GM12872 (cell line): ENCODE results near the gene FYB2.

Source experiments
- TF ChIP-seq, protein P1 (sequence below): IDR thresholded peaks from 3 replicates; pipeline ENCODE4 v1.5.1; 2011; ENCODE audit warnings: low read depth, mild to moderate bottlenecking, low read length, moderate library complexity; ENCODE audit not compliant: insufficient read depth

Gene FYB2

DNA sequence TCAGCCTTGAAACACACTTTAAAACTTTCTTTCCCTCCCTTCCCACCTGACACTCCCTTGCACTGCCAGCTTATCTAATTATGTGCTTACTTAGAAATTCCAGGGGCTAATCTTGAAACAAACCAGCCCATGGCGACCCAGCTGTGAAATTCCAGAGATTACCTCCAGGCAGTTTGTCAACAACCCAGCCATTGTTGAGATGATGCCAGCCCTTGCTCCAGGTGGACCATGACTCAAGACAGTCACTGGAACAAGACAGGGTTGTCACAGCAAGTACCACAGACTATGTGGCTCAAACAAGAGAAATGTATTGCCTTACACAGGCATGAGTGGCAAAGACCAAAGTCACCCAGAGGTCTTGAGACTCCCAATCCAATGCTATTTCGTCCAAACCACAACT, 7.9 kb downstream of the FYB2 start:
- TF ChIP-seq, protein P1, sequence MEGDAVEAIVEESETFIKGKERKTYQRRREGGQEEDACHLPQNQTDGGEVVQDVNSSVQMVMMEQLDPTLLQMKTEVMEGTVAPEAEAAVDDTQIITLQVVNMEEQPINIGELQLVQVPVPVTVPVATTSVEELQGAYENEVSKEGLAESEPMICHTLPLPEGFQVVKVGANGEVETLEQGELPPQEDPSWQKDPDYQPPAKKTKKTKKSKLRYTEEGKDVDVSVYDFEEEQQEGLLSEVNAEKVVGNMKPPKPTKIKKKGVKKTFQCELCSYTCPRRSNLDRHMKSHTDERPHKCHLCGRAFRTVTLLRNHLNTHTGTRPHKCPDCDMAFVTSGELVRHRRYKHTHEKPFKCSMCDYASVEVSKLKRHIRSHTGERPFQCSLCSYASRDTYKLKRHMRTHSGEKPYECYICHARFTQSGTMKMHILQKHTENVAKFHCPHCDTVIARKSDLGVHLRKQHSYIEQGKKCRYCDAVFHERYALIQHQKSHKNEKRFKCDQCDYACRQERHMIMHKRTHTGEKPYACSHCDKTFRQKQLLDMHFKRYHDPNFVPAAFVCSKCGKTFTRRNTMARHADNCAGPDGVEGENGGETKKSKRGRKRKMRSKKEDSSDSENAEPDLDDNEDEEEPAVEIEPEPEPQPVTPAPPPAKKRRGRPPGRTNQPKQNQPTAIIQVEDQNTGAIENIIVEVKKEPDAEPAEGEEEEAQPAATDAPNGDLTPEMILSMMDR = no peak

DNA sequence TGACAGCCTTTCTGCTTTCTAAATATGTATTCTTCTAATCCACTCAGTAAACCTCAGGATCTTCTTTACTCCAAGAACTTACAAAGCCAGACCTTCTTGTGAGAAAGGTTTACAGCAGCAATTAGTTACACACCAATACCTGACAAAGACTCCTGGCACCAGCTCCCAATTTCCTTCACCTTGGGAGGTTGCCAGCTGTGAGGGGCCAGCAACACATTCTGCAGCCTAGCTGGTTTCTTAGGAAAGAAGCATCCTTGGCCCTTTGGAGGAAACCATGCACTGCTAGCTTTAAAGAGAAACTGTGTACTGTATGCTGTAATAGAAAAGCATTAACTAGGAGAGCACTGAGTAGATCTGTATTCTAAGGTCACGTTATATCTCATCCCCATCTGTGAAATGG, 10.8 kb downstream of the FYB2 start:
- TF ChIP-seq, protein P1 = no peak

DNA sequence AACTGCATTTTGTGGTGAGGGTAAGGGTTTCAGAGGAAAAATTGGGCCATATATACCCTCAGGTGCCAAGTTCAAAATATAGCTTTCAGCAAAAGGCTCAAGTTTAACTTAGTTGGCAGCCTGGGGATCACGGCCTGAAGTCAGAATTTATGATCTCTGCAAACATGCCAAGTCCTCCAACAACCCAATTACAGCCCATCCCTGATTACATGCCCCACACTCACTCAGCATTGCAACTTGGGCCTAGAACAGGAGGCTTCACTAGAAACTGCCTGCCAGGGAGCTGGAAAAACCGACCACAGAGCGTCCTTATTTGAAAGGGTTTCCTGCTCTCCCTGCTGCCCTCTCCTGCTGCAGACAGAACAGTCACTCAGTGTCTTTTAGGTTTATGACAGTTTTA, 12.4 kb downstream of the FYB2 start:
- TF ChIP-seq, protein P1 = no peak

DNA sequence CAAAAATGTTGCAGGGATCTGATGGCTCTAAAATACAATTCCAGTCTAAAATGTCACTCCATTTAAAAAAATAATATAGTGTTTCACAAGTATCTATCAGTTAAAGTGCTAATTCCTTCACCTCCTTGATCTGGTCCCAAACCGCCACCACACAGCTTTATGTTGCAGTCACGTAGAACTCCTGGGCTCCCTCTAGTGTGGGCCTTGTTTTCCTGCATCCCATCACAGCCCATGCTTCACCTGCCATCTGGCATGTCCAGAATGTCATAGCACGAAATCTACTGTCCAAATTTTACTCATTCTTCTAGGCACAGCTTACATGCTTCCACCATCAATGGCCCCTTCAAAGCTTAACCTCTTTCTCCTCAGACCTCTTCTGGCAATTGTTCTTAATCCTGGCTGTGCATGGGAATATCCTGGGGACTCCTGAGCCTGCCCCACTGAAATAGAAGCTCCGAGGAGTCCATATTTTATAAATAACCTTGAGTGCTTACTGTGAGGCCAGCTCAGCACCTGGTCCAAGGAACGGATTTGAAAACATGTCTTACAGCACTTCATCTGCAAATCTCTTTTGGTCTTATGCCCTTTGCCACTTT, 15.5 kb downstream of the FYB2 start:
- TF ChIP-seq, protein P1 = peak; percentile 81

DNA sequence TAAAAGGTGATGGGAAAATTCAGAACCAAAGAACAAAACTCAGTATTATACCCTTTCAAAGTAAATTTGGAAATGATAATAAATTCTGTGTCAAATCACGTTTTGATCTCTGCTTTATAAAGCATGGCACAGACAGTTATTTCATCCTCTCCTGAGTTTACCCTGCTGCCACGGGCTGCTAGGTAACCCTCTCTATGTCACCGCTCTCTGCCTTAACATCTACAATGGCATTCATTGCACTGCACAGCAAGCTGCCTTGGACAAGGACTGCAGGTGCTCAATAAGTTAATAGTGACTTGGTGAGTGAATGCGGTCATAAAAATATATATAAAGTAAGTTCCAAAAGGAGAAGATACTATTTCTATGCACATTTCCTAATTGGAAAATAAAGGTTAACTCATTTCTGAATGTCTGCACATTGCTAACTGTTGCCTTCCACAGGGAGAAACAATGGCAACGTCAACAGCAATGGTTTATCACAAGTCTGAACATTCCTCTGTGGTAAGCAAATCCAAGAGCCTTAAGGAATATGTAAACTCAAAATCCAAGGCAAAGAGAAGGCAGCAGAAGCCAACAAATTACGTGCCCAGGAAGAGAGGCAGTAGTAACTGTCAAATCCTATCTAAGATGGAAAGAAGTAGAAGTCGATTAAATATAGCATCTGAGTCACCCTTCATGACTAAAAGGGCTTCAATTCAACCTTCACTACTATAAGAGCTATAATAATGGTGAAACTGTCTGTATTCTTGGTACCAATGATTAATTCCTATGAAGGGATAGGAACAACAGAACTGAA, 19.4 kb downstream of the FYB2 start:
- TF ChIP-seq, protein P1 = no peak

DNA sequence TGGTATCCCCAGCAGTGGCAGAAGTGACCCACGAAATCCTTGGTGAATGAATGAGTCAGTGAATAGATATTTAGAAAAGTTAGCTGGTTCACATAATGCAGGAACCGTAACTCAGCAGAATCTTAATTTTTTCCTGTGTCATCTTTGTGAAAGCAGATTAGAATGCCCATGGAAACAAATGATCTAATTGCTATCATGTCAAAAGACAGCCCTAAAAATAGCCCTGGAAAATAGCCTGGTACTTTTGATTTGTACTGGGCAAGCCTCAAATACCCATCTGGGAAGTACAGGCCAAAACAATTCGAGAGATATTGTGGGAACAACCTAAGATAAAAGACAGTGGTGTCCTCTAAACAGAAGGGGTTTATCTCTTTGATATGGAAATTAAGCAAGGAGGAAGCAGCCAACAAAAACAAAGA, 21.1 kb downstream of the FYB2 start:
- TF ChIP-seq, protein P1 = no peak

DNA sequence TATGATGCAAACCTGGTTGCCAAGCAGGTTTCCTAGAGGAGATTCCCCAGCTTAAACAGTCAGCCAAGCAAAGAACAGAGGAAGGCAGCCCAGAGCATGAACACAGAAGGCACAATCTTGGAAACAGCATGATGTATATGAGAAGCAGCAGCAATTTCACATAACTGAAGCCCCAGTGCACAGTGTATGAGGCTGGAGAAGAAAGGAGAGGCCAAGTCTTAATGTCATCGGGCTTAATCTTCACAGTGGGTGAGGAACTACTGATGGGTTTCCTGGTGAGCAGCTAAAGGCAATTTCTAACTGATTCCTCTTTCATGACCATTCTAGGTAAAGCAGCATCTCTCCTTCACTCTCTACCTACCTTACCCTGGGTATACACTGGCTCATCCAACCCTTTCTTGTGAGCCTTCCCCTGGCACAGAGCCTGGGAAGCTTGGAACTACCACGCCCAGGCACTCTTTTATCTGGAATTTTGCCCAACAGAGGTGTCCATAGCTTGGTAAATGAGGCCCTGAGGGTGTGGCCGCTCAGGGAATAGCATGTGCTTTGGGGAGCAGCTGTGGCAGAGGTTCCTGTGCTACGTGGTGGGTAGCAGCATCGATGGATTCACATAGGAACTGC, 22.0 kb downstream of the FYB2 start:
- TF ChIP-seq, protein P1 = no peak
